ENCODE results near the gene PRRT1B. TPM values are rescaled to one million over a fixed set of nuclear protein-coding genes. Genes with fewer than 3 reads are reported as not detected.

The PRRT1B gene
- total and polyA plus RNA-seq, 2 donors (not counting 1 experiment from before 2014, with no cell fraction given): not detected

GRCh38 chr9:131588396-131588795 is 43.1 kb downstream of the PRRT1B start:
- Histone ChIP-seq H4K20me1 (ENCODE audit: control insufficient read depth, insufficient read depth, low read length, poor library complexity, severe bottlenecking) (peaks cover 35% of the 10 kb centered on the region), H3K27ac (ENCODE audit: low read length in 2 of 2) (no peak overlapping the region), H3K4me1 (ENCODE audit: control insufficient read depth in 2 of 2, insufficient read depth in 2 of 2, low read length in 2 of 2) (peaks cover 13 to 29% of the 10 kb centered on the region in 2 donors), H3K9ac (ENCODE audit: low read length) (no peak overlapping the region), H3K4me3 (ENCODE audit: control extremely low read depth in 1 of 5, extremely low read depth in 1 of 5, insufficient read depth in 1 of 5, low read depth in 2 of 5, low read length in 4 of 5) (no peak overlapping the region), H3K27me3 (replicated peaks in 1 of 4; ENCODE audit: control extremely low read depth in 1 of 4, control insufficient read depth in 3 of 4, insufficient read depth in 4 of 4, low read length in 3 of 4) (no peaks in the 10 kb centered on the region), H3K4me2 (replicated peaks; ENCODE audit: low read depth, low read length, poor library complexity, severe bottlenecking) (no peak overlapping the region), H3K36me3 (replicated peaks in 1 of 2; ENCODE audit: control extremely low read depth in 1 of 2, control insufficient read depth in 1 of 2, extremely low read depth in 1 of 2, insufficient read depth in 2 of 2, low read length in 1 of 2) (peaks cover 0 to 74% of the 10 kb centered on the region in 2 experiments), H3K9me3 (ENCODE audit: control extremely low read depth in 1 of 3, control insufficient read depth in 2 of 3, insufficient read depth in 1 of 3, low read length in 2 of 3) (no peaks in the 10 kb centered on the region), H3K79me2 (ENCODE audit: control insufficient read depth, insufficient read depth, low read length) (peaks cover 52% of the 10 kb centered on the region), H2AFZ (ENCODE audit: insufficient read depth, low read depth, low read length, poor library complexity, severe bottlenecking) (no peak overlapping the region)
- DNase-seq (no peak), ATAC-seq (ENCODE audit: low read depth) (no peak)
- TF ChIP-seq CTCF (IDR thresholded peaks at IDR 0.05): no peak
- no peak for TF ChIP-seq EZH2 (IDR thresholded peaks at IDR 0.05; ENCODE audit: borderline replicate concordance, insufficient read depth, low read depth, low read length, poor library complexity, severe bottlenecking)
- intact Hi-C loops (cut with micrococcal nuclease): no loop called here
- Mint-ChIP-seq H3K4me1 (peaks cover 41% of the 10 kb centered on the region), H3K27ac (no peak overlapping the region), H3K9me3 (ENCODE audit: insufficient read depth) (no peaks in the 10 kb centered on the region), H3K4me3 (no peak overlapping the region), H3K27me3 (no peaks in the 10 kb centered on the region)
- ChIA-PET POLR2A (interaction anchor here (1.4 kb wide), 1 partner anchor 149 kb away, joined by 3 read pairs; no protein-coding TSS in a partner anchor), CTCF (interaction anchor here (1.1 to 21.7 kb wide), 2 partner anchors 54 to 156 kb away, joined by 4 to 263 read pairs; partner anchors contain the start of gene RAPGEF1)
- 97% methylated on average over 8 of the region's 9 CpGs for WGBS (ENCODE audit: insufficient coverage)

DNA sequence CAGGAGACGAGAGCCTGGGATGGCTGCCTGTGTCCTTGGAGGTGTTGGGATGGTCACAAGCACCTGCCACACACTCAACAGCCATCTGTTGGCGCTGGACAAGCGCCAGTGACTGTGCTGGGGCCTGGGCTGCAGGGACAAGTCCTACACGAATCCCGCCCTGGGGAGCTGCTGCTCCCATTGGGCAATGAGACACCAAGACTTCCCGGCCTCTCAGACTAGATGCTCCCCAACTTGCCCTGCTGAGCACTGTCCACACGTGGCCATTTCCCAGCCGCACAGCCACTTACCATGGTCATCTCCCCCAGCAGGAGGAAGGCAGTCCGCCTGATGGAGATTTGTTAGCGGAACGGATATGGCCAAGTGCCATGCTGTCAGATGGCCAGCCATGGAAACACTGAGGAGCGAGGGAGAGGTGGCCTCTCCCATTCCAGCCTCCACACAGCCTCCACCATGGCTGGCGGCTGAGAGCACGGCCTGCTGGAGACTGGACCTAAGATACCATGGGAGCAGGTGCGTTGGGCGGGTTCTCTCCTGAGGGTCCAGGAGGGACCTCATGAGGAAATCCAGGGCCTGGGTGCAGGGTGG is 43.9 kb downstream of the PRRT1B start:
- Histone ChIP-seq H3K27ac (ENCODE audit: low read length in 2 of 2) (no peak overlapping the region), H3K27me3 (replicated peaks in 1 of 4; ENCODE audit: control extremely low read depth in 1 of 4, control insufficient read depth in 3 of 4, insufficient read depth in 4 of 4, low read length in 3 of 4) (no peaks in the 10 kb centered on the region), H2AFZ (ENCODE audit: insufficient read depth, low read depth, low read length, poor library complexity, severe bottlenecking) (no peak overlapping the region), H3K4me3 (ENCODE audit: control extremely low read depth in 1 of 5, extremely low read depth in 1 of 5, insufficient read depth in 1 of 5, low read depth in 2 of 5, low read length in 4 of 5) (no peak overlapping the region), H3K79me2 (ENCODE audit: control insufficient read depth, insufficient read depth, low read length) (peaks cover 44% of the 10 kb centered on the region), H3K4me2 (replicated peaks; ENCODE audit: low read depth, low read length, poor library complexity, severe bottlenecking) (no peak overlapping the region), H3K9me3 (ENCODE audit: control extremely low read depth in 1 of 3, control insufficient read depth in 2 of 3, insufficient read depth in 1 of 3, low read length in 2 of 3) (no peaks in the 10 kb centered on the region), H3K36me3 (replicated peaks in 1 of 2; ENCODE audit: control extremely low read depth in 1 of 2, control insufficient read depth in 1 of 2, extremely low read depth in 1 of 2, insufficient read depth in 2 of 2, low read length in 1 of 2) (peaks cover 0 to 74% of the 10 kb centered on the region in 2 experiments), H3K4me1 (ENCODE audit: control insufficient read depth in 2 of 2, insufficient read depth in 2 of 2, low read length in 2 of 2) (peaks cover 13 to 29% of the 10 kb centered on the region in 2 donors), H4K20me1 (ENCODE audit: control insufficient read depth, insufficient read depth, low read length, poor library complexity, severe bottlenecking) (peaks cover 29% of the 10 kb centered on the region), H3K9ac (ENCODE audit: low read length) (no peak overlapping the region)
- WGBS (ENCODE audit: insufficient coverage): 99% methylated on average over 12 of the region's 16 CpGs
- peaks cover 41% of the 10 kb centered on the region for H3K4me1 Mint-ChIP-seq
- H3K9me3 Mint-ChIP-seq (ENCODE audit: insufficient read depth): no peaks in the 10 kb centered on the region
- DNase-seq (no peak), ATAC-seq (ENCODE audit: low read depth) (no peak)
- ChIA-PET CTCF (interaction anchor here (21.7 kb wide), 1 partner anchor 155 kb away, joined by 263 read pairs; the partner anchor contains the start of gene RAPGEF1), POLR2A (interaction anchor here (1.4 kb wide), 1 partner anchor 148 kb away, joined by 3 read pairs; no protein-coding TSS in a partner anchor)
- peak overlapping the region; percentile 26 for H3K27ac Mint-ChIP-seq
- no peak for TF ChIP-seq CTCF (IDR thresholded peaks at IDR 0.05)
- no peak for TF ChIP-seq EZH2 (IDR thresholded peaks at IDR 0.05; ENCODE audit: borderline replicate concordance, insufficient read depth, low read depth, low read length, poor library complexity, severe bottlenecking)
- no peak overlapping the region for H3K4me3 Mint-ChIP-seq
- no peaks in the 10 kb centered on the region for H3K27me3 Mint-ChIP-seq
- intact Hi-C loops (cut with micrococcal nuclease): no loop called here
